Stimulated activated CD8-positive, alpha-beta memory T cell treated with anti-CD3 and anti-CD28 coated beads, Interleukin-12 subunit alpha, Interleukin-12 subunit beta, amount 100 ng/mL, for 24 hours (primary cell): Measurements from ENCODE around the gene CDH23.

Experiments
- DNase-seq: peaks from one replicate; pipeline ENCODE4 v3.0.0-alpha.2; 2020; ENCODE audit errors: extremely low read depth

CDH23 gene

GRCh38 chr10:71687077-71687476 lies 290.4 kb downstream of the CDH23 start:
- no peak for DNase-seq

- DNase-seq: no peak
These were observed 290.8 kb downstream of the CDH23 start for GRCh38 chr10:71687480-71687879.

GRCh38 chr10:71688256-71688655 lies 291.5 kb downstream of the CDH23 start:
- DNase-seq: no peak

- no peak for DNase-seq
These were observed 293.5 kb downstream of the CDH23 start for GRCh38 chr10:71690094-71690720.

GRCh38 chr10:71691405-71691804 lies 294.7 kb downstream of the CDH23 start:
- DNase-seq: no peak

GRCh38 chr10:71692598-71693306 lies 296.0 kb downstream of the CDH23 start:
- DNase-seq: no peak

- DNase-seq: no peak
These were observed 296.7 kb downstream of the CDH23 start for GRCh38 chr10:71693377-71693776.

GRCh38 chr10:71694039-71694501 lies 297.4 kb downstream of the CDH23 start:
- no peak for DNase-seq

- DNase-seq: no peak
These were observed 297.8 kb downstream of the CDH23 start for GRCh38 chr10:71694567-71694968.

GRCh38 chr10:71695502-71696476 lies 299.1 kb downstream of the CDH23 start:
- DNase-seq: no peak

- DNase-seq: peak; percentile 16
These were observed 300.1 kb downstream of the CDH23 start for GRCh38 chr10:71696628-71697326.

GRCh38 chr10:71697938-71698709 lies 301.4 kb downstream of the CDH23 start:
- peak; percentile 23 for DNase-seq

GRCh38 chr10:71698737-71699136 lies 302.0 kb downstream of the CDH23 start:
- no peak for DNase-seq

- DNase-seq: no peak
These were observed 304.1 kb downstream of the CDH23 start for GRCh38 chr10:71700731-71701368.

- DNase-seq: no peak
These were observed 304.9 kb downstream of the CDH23 start for GRCh38 chr10:71701496-71702132.

GRCh38 chr10:71703577-71703976 lies 306.9 kb downstream of the CDH23 start:
- no peak for DNase-seq

GRCh38 chr10:71704816-71705215 lies 308.1 kb downstream of the CDH23 start:
- no peak for DNase-seq

- no peak for DNase-seq
These were observed 308.9 kb downstream of the CDH23 start for GRCh38 chr10:71705582-71705981.

GRCh38 chr10:71706216-71707121 lies 309.7 kb downstream of the CDH23 start:
- DNase-seq: no peak
